Smooth muscle cell (in vitro differentiated cells): ENCODE data around the gene DIO1. TPM values are rescaled to one million over a fixed set of nuclear protein-coding genes. Genes with fewer than 3 reads are reported as not detected.

Experiments used
- DNase-seq: peaks from one replicate; lab custom pipeline; 2025; ENCODE audit not compliant: unreplicated experiment; lab: John Stamatoyannopoulos, UW
- H2AFZ ChIP-seq: fragments of 200-600 bp; sonication (generic); 2 replicates; pipeline ENCODE4 v1.6.0; 2016; ENCODE audit warnings: antibody characterized with exemption, low read depth, mild to moderate bottlenecking
- H3F3A ChIP-seq: fragments of 200-600 bp; sonication (generic); 2 replicates; pipeline ENCODE4 v1.6.0; 2017; ENCODE audit warnings: antibody characterized with exemption, low read depth
- H3K27ac ChIP-seq: fragments of 200-600 bp; sonication (generic); 2 replicates; pipeline ENCODE4 v1.5.1; 2016; ENCODE audit warnings: low read depth, mild to moderate bottlenecking
- H3K27me3 ChIP-seq: fragments of 200-600 bp; sonication (generic); 2 replicates; pipeline ENCODE4 v1.6.1; 2016; ENCODE audit warnings: low read depth, mild to moderate bottlenecking
- H3K36me3 ChIP-seq: fragments of 200-600 bp; sonication (generic); 2 replicates; pipeline ENCODE4 v1.5.1; 2016; ENCODE audit warnings: low read depth
- H3K4me1 ChIP-seq: fragments of 200-600 bp; sonication (generic); 2 replicates; pipeline ENCODE4 v1.5.1; 2016; ENCODE audit warnings: low read depth
- H3K4me2 ChIP-seq: fragments of 200-600 bp; sonication (generic); 2 replicates; pipeline ENCODE4 v1.6.0; 2016; ENCODE audit warnings: mild to moderate bottlenecking
- H3K4me3 ChIP-seq: fragments of 200-600 bp; sonication (generic); 2 replicates; pipeline ENCODE4 v1.5.1; 2016; ENCODE audit warnings: mild to moderate bottlenecking
- H3K79me2 ChIP-seq: fragments of 200-600 bp; sonication (generic); 2 replicates; pipeline ENCODE4 v1.6.0; 2016; ENCODE audit warnings: low read depth, mild to moderate bottlenecking
- H3K9ac ChIP-seq: fragments of 200-600 bp; sonication (generic); 2 replicates; pipeline ENCODE4 v1.6.0; 2016; ENCODE audit warnings: low read depth
- H3K9me3 ChIP-seq: fragments of 200-600 bp; sonication (generic); replicated peaks from 2 replicates; pipeline ENCODE4 v1.5.1; 2016; ENCODE audit warnings: low read depth
- H4K20me1 ChIP-seq: fragments of 200-600 bp; sonication (generic); 2 replicates; pipeline ENCODE4 v1.6.0; 2016; ENCODE audit warnings: low read depth
- WGBS: methylation state at CpG from one replicate; pipeline ENCODE4 v1.1.7; 2016; ENCODE audit warnings: low lambda C conversion rate; 5-methylcytosine and 5-hydroxymethylcytosine counted together
- polyA plus RNA-seq: library from polyadenylated mRNA; unstranded; fragments of >200 nt; fragmentation: Nextera tagmentation; extraction: Ambion mirVana; gene quantifications from 2 replicates; pipeline ENCODE4 v1.2.1, GENCODE V29; 2016
- total RNA-seq: library from RNA; depleted of rRNA; stranded (reverse); fragments of >200 nt; gene quantifications from 2 replicates; pipeline ENCODE4 v1.2.3, GENCODE V29; 2014
- TF ChIP-seq, protein P1 (sequence below): fragments of 200-600 bp; sonication (generic); IDR thresholded peaks from 2 replicates; pipeline ENCODE4 v1.5.1; 2017; ENCODE audit warnings: borderline replicate concordance, mild to moderate bottlenecking, antibody characterized with exemption; ENCODE audit not compliant: insufficient read depth, poor library complexity, severe bottlenecking

DIO1 gene
- total and polyA plus RNA-seq, 2 experiments from 2014 or later, result 0.16 TPM; not detected in 1

DNA sequence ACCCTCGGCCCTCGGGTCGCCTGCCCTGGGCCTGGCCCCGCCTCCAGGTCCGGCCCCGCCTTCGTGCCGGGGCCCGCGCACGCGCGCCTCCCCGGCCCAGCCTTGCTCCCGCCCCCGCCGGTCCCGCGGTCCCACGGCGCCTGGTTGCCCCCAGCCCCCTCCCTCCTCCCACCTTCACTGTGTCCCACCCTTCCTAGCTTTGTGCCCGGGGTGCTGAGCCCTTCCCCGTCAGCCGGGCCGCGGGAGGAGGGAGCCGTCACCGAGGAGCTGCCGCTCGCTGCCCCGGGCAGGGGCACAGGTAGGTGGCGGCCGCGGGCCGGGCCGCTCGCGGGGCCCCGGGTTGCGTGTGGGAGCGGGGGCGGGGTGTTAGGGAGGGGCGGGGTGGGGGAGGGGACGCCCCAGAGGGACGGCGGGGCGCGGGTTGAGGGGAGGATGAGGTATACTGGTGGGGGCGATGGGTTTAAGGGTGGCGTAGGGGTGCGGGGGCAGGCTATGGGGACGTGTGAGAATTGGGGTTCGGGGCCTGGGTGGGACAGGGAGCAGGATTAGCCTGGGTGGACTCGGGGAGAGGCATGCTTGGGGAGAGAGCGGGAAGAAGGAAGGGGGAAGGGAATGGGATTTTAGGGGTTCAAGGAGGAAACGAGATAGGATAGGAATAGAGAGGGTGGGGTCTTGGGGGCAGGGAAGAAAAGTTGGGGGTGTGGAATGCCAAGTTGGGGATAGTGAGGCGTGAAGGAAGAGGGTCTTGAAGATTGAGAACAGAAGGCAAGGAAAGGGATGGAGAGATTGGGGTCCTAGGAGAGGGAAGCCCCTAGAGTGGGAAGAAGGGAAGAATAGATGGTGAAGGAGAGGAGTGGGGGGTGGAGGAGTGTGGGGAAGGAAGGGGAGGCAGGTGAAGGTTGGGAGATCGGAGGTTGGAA, 52.5 kb downstream of the DIO1 start, which contains the start of gene LRRC42:
Gene LRRC42, plus strand, starts transcription at position 99 of the 920 bp plus-strand sequence. CDS start 5,650 bp downstream, outside the sequence.
- Histone ChIP-seq H3K27ac (peak within 1 kb of the TSS; percentile 74), H3K9me3 (no peaks in the 10 kb centered on the region), H3K4me2 (peak within 1 kb of the TSS; percentile 97), H4K20me1 (peaks cover 44% of the 10 kb centered on the region), H3K79me2 (peaks cover 83% of the 10 kb centered on the region), H3F3A (no peaks in the 10 kb centered on the region), H3K4me1 (peaks cover 9% of the 10 kb centered on the region), H3K27me3 (no peaks in the 10 kb centered on the region), H3K9ac (peak within 1 kb of the TSS; percentile 88), H3K4me3 (peak within 1 kb of the TSS; percentile 100), H3K36me3 (no peaks in the 10 kb centered on the region), H2AFZ (peak within 1 kb of the TSS; percentile 100)
- TF ChIP-seq, protein P1, sequence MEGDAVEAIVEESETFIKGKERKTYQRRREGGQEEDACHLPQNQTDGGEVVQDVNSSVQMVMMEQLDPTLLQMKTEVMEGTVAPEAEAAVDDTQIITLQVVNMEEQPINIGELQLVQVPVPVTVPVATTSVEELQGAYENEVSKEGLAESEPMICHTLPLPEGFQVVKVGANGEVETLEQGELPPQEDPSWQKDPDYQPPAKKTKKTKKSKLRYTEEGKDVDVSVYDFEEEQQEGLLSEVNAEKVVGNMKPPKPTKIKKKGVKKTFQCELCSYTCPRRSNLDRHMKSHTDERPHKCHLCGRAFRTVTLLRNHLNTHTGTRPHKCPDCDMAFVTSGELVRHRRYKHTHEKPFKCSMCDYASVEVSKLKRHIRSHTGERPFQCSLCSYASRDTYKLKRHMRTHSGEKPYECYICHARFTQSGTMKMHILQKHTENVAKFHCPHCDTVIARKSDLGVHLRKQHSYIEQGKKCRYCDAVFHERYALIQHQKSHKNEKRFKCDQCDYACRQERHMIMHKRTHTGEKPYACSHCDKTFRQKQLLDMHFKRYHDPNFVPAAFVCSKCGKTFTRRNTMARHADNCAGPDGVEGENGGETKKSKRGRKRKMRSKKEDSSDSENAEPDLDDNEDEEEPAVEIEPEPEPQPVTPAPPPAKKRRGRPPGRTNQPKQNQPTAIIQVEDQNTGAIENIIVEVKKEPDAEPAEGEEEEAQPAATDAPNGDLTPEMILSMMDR, result peak; percentile 17
- no peak for DNase-seq
- WGBS, result 2% methylated on average over 8 of the region's 58 CpGs

DNA sequence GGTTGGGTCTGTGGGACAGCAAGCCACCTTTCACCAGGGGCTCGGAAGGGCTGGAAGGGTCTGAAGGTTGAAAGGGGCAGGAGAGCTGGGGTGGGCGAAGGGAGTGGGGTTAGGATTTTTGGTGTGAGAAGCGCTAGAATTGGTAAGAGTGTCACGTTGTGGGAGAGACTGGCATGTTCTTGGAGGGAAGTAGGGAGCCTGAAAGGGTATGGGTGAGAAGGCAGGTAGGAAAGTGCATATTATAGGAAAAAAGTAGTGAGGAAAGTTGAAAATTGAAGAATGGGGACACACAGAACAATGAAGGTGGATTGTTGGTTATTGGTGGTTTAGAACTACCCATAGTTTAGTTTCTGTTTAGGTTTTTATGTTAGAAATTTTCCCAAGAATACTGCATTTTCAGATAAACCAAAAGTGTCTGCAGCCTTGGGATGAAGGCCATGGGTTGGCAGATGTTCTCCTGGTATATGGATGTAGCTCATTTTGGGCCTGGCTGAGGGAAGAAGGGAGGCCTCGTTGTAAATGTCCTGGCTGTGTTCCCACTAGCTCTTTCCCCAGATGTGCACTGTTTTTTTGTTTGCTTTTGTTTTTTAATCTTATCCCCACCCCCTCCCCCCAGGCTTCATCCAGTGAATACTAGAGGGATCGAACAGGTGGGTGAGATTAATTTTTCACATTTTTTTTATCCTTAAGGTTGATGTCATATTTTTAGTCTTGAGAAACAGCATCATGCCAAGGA, 53.4 kb downstream of the DIO1 start:
- TF ChIP-seq, protein P1, result no peak
- H3K9ac ChIP-seq, result peak overlapping the region; percentile 88
- no peak overlapping the region for H3K27ac ChIP-seq
- H3K36me3 ChIP-seq, result peaks cover 1% of the 10 kb centered on the region
- 56% methylated on average over 6 of the region's 6 CpGs for WGBS
- DNase-seq, result no peak
- H3F3A ChIP-seq, result no peaks in the 10 kb centered on the region
- H2AFZ ChIP-seq, result no peak overlapping the region
- no peaks in the 10 kb centered on the region for H3K27me3 ChIP-seq
- H3K4me1 ChIP-seq, result peaks cover 9% of the 10 kb centered on the region
- no peaks in the 10 kb centered on the region for H3K9me3 ChIP-seq
- peaks cover 52% of the 10 kb centered on the region for H4K20me1 ChIP-seq
- peaks cover 75% of the 10 kb centered on the region for H3K79me2 ChIP-seq
- H3K4me2 ChIP-seq, result peak overlapping the region; percentile 97
- H3K4me3 ChIP-seq, result peak overlapping the region; percentile 100

DNA sequence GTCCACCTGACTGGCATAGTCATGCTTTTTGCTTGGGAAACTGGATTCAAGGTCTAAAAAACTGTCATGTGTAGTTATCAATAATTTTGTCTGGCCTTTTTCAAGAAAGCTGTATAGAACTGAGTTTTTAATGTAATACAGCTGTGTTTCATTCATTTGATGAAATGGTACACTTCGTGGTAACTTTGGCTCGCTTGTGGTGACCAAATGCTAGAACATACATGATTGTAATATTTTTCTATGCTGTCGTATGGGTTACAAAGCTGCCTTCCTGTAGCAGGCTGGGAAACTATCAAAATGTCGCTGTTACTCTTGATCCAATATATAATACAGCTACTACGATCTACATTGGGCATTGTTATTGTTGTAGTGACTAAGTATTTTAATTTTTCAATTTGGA, 54.3 kb downstream of the DIO1 start:
- peaks cover 52% of the 10 kb centered on the region for H4K20me1 ChIP-seq
- H3K9me3 ChIP-seq, result no peaks in the 10 kb centered on the region
- no peak overlapping the region for H2AFZ ChIP-seq
- H3K36me3 ChIP-seq, result peaks cover 6% of the 10 kb centered on the region
- TF ChIP-seq, protein P1, result no peak
- no peak overlapping the region for H3K27ac ChIP-seq
- peaks cover 70% of the 10 kb centered on the region for H3K79me2 ChIP-seq
- H3K4me2 ChIP-seq, result peak overlapping the region; percentile 97
- H3K9ac ChIP-seq, result no peak overlapping the region
- H3K27me3 ChIP-seq, result no peaks in the 10 kb centered on the region
- no peaks in the 10 kb centered on the region for H3F3A ChIP-seq
- WGBS, result 96% methylated on average over 5 of the region's 5 CpGs
- peaks cover 9% of the 10 kb centered on the region for H3K4me1 ChIP-seq
- no peak for DNase-seq
- H3K4me3 ChIP-seq, result no peak overlapping the region
